Skin epidermis (tissue), 12 donors: ENCODE results near the gene GPR3.

Experiments used
- H3K27ac ChIP-seq, 21 experiments: fragments of 200-600 bp; sonication (generic) in 11 of 21; one replicate each; pipeline ENCODE4 v1.5.0; 2020; ENCODE audit warnings: mild to moderate bottlenecking in 3 of 21, inconsistent platforms in 2 of 21, moderate library complexity in 2 of 21
- H3K4me3 ChIP-seq, 7 experiments: fragments of 200-600 bp; sonication (generic) in 2 of 7; one replicate each; pipeline ENCODE4 v1.5.0; 2020; ENCODE audit warnings: inconsistent platforms in 2 of 7, mild to moderate bottlenecking in 2 of 7, moderate library complexity in 1 of 7

GPR3 gene

DNA sequence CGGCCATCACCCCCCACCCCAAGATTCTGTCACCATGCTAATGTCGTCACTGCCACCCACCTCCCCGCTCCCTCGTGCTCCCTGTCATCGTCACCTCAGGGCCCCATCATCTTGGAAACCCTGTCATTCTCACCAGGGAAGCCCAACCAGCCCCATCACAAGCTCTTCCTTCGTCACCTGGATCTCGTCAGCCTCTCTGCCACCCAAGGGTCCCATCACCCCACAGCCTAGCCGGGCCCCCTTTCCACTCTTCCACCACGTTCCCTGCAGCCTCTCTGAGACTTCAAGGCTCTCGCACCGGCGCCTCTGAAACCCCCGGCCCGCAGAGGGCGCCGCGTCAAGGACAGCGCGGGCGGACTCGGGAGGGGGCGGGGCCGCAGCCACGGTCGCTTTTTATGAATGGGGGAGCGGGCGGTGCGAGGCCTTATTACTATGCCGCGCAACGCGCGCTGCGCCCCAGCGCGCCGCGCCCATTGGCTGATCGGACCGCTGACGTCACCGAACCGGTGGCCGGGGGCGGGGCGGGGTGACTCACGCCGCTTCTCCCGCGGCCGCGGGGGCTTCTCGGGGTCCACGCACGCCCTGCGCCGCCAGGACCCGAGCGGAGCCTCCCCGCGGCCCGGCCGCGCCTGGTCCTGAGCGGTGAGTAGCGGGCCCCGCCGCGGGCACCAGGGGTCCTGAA is at the start of gene GPR3:
GPR3 (plus strand) TSS at position 527 of the 682 bp plus-strand sequence. CDS start 1,177 bp downstream, outside the sequence.
- H3K27ac ChIP-seq = peak within 1 kb of the TSS in 13 of 21 experiments; percentile 2 to 84 (median 60)
- H3K4me3 ChIP-seq = peak within 1 kb of the TSS; percentile 35 to 52 (median 43)

GRCh38 chr1:27342778-27343638 is 49.4 kb upstream of the GPR3 start:
- H3K4me3 ChIP-seq = peak overlapping the region; percentile 31 to 60 (median 43)
- peak overlapping the region; percentile 69 to 99 (median 91) for H3K27ac ChIP-seq

GRCh38 chr1:27343639-27344025 is 48.8 kb upstream of the GPR3 start:
- peak overlapping the region in 6 of 7 experiments; percentile 31 to 60 (median 43) for H3K4me3 ChIP-seq
- peak overlapping the region in 19 of 21 experiments; percentile 77 to 99 (median 91) for H3K27ac ChIP-seq

DNA sequence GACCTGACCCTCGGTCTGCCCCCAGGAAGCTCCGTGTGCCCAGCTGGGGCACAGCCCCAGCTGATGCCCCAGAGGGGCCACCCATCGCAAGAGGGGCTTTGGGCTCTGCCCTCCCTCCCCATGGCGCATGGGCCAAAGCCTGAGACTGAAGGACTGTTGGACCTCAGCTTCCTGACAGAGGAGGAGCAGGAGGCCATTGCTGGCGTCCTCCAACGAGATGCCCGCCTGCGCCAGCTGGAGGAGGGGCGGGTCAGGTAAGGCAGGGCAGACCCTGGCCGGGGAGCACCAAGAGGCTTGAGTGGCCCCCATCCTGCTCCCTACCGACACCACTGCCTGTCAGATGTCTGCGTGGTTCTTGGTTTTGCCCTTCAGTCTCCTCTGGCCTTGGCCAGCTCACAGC is 47.1 kb upstream of the GPR3 start:
- Histone ChIP-seq H3K27ac (peak overlapping the region in 3 of 21 experiments; percentile 24 to 45 (median 30)), H3K4me3 (no peak overlapping the region)

DNA sequence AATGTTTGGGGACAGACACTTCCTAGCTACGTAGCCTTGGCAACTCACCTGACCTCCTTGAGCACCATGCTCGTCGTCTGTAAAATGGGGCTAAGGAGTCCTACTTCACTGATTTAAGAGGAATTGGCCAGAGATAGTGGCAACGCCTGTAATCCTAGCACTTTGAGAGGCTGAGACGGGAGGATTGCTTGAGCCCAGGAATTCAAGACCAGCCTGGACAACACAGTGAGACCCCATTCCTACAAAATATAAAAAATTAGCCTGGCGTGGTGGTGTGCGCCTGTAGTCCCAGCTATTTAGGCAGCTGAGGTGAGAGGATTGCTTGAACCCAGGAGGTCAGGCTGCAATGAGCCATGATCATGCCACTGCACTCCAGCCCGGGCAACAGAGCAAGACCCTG is 46.1 kb upstream of the GPR3 start:
- Histone ChIP-seq H3K4me3 (no peak overlapping the region), H3K27ac (no peak overlapping the region)

DNA sequence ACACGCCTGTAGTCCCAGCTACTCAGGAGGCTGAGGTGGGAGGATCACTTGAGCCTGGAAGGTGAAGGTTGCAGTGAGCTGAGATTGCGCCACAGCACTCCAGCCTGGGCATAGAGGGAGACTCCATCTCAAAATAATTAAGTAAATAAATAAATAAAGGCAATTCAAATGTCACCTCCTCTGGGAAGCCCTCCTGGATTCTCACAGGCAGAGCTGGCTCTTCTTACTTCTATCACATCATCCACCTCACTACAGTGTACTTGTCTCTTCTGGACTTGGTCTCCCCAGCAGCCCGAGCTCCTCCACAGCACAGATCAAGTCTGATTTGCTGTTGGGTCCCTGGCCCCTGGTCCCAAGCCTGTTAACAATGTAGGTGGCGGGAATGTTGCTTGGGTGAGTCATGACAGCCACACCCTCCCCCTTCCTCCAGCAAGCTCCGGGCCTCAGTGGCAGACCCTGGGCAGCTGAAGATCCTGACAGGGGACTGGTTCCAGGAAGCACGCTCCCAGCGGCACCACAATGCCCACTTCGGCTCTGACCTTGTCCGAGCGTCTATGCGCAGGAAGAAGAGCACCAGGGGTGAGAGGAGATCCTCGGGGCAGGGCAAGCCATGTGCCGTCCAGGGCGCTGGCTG is 45.3 kb upstream of the GPR3 start:
- Histone ChIP-seq H3K27ac (peak overlapping the region in 7 of 21 experiments; percentile 11 to 26 (median 16)), H3K4me3 (no peak overlapping the region)

DNA sequence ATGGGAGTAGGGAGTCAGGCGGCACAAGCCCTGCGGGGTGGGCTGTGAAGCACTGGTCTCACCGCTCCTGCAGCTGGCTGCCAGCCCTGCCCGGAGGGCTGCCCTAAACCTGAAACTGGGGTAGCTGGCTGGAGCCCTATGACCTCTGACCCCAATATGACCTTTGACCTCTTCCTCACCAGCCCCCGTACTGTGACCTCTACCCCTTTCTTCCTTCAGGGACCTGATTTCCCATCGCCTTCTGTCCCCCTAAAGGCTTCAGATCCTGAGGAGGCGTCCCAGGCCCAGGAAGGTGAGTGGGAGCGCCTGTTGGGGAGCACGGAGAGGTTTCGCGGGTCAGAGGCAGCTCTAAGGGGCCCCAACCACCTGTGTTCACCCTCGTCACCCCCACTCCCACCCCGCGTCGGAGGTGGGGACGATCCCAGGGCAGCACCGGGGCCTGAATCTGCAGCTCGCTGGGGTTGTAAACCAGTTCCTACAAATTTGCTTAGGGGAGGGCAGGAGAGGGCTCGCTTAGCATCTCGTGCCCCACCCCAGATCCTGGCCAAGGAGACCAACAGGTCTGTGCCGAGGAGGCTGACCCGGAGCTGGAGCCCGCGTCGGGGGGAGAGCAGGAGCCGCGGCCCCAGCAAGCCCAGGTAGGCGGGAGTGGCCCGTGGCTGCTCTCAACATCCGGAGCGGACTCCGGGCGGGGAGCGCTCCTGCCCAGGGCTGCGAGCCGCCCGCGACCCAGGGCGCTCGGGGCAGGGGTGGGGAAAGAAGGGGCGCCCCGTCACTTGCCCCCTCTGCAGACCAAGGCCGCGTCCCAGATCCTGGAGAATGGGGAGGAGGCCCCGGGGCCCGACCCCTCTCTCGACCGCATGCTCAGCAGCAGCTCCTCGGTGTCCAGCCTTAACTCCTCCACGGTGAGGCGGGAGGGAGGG is 43.3 kb upstream of the GPR3 start:
- H3K4me3 ChIP-seq = peak overlapping the region; percentile 13 to 35 (median 21)

GRCh38 chr1:27349784-27350662 is 42.4 kb upstream of the GPR3 start:
- H3K27ac ChIP-seq = peak overlapping the region in 18 of 21 experiments; percentile 10 to 78 (median 64)
- H3K4me3 ChIP-seq = peak overlapping the region; percentile 13 to 35 (median 21)

More for the DNA sequence above, 43.3 kb upstream of the GPR3 start:
- peak overlapping the region in 20 of 21 experiments; percentile 28 to 78 (median 64) for H3K27ac ChIP-seq

GRCh38 chr1:27350663-27351540 is 41.5 kb upstream of the GPR3 start:
- H3K4me3 ChIP-seq = no peak overlapping the region
- H3K27ac ChIP-seq = peak overlapping the region in 3 of 21 experiments; percentile 7 to 22 (median 19)

DNA sequence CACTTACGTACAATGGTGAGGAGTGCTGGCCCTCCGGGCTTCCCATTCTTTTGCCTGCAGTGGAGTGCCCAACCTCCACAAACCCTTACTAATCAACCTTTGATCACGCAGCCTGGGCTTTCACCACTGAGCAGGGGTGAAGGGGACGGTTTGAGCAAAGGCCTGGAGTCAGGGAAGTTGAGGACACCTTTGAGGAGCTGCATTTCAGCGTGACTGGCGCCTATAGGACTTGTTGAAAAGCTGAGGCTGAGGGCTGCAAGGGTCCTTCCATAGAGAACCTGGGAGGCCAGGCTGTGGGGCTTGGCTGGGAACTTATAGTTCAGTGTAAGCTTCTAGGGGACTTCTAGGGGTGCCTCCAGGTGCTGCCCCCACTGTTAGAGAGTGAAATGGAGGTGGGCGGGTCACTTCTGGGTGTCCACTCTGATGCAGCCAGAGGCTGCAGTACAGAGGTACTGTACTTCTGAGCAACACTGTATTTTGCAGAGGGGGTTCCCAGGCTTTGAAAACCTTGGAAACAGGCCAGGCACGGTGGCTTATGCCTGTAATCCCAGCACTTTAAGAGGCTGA is 40.8 kb upstream of the GPR3 start:
- H3K27ac ChIP-seq = peak overlapping the region in 3 of 21 experiments; percentile 7 to 22 (median 19)
- no peak overlapping the region for H3K4me3 ChIP-seq

DNA sequence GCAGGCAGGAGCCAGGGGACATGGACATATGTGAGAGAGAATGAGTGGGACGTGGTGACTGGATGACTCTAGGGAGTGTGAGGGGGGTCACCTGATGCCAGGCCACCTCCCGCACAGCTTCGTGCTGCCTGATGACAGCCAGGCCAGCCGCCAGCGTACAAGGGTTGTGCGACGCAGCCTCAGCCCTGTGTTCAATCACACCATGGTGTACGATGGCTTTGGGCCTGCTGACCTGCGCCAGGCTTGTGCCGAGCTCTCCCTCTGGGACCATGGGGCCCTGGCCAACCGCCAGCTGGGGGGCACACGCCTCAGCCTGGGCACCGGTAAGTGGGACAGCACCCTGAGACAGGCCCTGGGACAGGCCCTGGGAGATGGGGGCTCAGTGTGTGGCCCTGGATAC is 39.3 kb upstream of the GPR3 start:
- Histone ChIP-seq H3K4me3 (no peak overlapping the region), H3K27ac (no peak overlapping the region)

GRCh38 chr1:27353629-27354028 is 38.8 kb upstream of the GPR3 start:
- no peak overlapping the region for H3K4me3 ChIP-seq
- H3K27ac ChIP-seq = no peak overlapping the region

DNA sequence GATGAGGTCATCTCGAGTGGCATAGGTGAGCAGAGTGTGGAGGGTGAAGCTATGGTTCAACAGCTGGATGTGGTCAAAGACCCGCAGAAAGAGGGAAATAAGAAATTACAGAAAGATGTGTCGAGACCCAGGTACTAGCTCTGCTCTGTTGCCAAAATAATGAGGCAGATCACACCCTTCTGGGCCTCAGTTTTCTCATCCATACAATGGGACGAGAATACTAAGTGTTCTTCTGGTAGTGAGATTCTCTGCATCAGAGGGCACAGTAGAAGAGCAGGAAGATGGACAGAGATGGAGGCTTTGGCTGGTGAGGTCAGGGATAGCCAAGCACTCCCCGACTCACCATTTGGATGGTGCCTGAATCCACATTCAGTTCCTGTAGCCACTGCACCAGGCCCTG is 36.7 kb upstream of the GPR3 start:
- H3K27ac ChIP-seq = peak overlapping the region in 2 of 21 experiments; percentile 7 to 71
- H3K4me3 ChIP-seq = no peak overlapping the region

GRCh38 chr1:27356277-27356618 is 36.2 kb upstream of the GPR3 start:
- H3K27ac ChIP-seq = peak overlapping the region in 6 of 21 experiments; percentile 52 to 78 (median 70)
- peak overlapping the region in 1 of 7 experiments; percentile 30 for H3K4me3 ChIP-seq

- Histone ChIP-seq H3K27ac (peak overlapping the region in 12 of 21 experiments; percentile 4 to 78 (median 58)), H3K4me3 (peak overlapping the region in 4 of 7 experiments; percentile 14 to 30 (median 22))
Observed at GRCh38 chr1:27356619-27357280, 35.7 kb upstream of the GPR3 start.
